G401.6 (cell line): ENCODE data around the gene SLX9.

Source experiments
- FAIRE-seq: peaks from 2 replicates; lab custom pipeline; 2012; peaks lifted over from hg19 to GRCh38; lab: Jason Lieb, UNC

The SLX9 gene

DNA sequence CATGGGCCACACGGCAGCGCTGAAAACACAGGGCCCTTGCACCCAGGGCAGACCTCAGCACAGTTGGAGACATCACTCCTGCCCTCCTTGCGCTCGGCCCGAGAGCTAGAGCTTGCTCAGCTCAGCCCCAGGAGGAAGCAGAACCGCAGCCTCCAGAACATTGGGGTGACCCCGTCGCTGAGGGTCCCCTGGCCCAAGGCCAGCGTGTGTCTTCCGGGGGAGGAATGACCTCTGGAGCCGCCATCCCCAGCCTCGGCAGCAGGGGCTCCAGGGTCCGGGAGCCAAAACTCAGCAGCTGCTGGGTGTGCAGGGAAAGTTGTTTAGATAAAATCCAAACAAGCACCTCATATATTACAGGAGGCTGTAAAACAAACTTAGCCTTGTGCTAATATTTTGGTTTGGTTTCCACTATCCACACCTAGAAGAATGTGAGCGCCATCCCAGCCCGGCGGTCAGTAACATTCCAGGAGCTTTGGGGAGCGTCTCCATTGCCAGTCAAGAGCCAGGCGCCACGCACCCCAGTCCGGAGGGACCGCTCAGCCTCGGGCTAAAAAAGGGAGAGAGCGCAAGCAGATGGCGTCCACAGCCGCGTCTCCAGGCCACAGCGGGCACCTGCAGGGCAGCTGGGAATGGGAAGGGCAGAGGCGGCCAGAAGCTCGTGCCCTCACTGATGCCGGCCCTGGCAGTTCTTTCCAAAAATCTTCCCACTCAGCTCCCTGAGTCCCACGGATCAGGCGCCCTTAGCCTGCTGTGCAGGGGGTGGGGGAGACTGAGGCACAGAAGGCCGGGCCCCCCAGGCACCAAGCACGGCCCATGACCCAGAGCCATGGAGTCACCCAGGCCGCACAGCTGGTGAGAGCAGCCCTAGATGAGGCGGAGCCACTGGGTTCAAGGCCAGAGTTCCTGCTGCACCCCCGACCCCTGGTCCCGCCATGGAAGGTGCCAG, 52.0 kb downstream of the SLX9 start:
- no peak for FAIRE-seq

DNA sequence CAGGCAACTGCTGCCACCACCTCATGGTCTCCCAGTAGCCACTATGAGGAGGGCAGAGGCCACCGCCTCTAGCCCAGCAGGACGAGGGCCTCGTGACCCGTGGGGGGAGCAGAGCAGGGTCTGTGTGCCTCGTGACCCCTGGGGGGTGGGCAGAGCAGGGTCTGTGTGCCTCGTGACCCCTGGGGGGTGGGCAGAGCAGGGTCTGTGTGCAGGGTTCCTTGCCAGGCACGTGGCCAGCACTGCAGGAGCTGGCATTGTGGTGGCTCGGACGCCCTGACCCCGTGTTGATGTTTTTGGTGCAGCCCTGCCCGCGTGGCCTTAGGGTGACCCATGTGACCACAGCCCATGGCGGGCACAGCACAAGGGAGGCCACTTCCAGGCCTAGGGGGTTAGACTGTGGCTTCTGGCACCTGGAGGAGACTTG, 52.8 kb downstream of the SLX9 start:
- no peak for FAIRE-seq

DNA sequence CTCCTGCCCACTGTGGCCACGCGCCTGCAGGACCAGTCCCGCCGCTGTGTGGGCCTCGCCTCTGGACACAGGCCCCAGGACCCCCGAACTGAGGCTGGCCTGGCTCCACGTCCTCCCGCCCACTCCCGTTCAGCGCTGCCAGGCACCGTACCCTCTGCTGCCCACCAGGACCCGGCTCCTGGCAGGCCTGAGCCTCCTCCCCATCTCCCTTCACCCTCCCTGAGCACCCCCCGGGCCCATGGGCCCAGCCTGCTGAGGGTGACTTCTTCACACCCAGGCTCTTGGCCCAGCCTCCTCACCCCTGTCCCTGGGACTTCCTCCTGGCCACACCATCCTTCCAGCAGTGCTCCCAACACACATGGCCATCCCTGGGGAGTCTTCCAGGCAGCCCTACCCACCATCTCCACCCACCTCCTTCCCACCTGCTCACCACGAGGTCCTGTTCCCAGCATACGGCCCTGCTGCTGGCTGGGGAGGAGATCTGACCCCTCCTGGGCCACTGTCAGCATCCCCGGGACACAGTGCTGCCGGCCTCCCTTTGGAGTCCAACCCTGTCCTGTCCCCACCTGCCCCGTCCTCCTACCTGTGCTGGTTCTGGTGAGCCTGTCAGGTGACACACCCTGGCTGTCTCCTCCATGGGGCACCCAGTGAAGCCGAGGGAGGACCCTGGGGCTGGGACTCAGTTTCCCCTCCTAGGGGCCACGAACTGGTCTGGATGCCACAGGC, 53.7 kb downstream of the SLX9 start:
- no peak for FAIRE-seq

DNA sequence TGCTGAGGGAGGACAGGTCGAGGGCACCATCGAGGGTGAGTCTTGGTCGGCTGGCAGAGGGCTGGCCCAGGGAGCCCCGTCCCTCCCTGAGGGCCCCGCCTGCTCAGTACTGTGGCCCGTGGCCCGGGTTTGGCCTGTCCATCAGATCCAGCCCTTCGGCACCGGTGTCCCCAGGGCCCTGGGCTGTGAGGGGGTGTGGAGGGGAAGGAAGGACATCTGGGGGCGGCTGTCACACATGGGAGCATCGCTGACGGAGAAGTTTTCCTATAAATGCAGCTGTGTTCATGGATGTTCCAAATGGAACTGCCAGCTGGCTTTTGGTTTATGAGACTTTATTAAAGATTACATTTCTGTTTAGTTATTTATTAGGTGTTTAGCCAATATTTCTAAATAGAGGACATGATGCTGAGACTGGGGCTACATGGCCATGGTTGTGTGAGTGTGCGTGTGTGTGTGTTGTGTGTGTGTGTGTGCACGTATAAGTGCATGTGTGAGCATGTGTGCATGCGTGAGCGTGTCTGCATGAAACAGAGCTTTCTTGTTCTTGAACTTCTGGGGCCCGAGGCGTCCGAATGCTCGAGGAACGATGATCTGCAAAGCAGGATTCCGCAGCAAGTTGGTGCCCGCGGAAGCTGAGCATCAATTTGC, 54.3 kb downstream of the SLX9 start:
- FAIRE-seq = no peak

DNA sequence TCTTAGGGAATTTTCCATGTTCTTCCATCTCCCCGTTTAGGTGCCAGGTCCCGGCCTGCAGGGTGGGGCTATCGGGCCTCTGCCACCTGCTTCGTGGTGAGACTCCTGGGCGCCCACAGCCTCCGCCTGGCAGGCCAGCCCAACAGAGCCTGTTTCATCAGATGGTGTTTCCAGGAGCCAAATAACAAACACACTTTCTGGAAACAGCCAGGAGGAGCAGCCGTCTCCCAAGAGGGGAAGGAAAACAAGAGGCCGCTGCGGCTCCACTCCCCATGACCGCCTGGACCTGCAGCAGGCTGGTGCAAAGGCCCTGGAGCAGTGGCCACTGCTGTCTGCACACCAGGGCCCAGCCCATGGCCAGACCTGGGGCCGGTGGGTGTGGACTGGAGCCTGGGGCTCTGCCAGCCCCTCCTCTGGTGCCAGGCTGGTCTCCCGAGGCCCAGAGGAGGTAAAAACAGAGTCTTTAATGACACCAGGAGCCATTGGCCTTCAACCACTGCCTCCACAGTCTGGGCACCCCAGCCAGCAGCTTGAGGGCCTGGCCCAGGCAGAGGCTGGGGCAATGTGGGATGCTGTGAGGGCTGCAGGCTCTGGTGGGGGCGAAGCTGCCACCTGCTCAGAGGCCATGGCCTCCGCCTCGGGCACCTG, 55.0 kb downstream of the SLX9 start:
- no peak for FAIRE-seq

DNA sequence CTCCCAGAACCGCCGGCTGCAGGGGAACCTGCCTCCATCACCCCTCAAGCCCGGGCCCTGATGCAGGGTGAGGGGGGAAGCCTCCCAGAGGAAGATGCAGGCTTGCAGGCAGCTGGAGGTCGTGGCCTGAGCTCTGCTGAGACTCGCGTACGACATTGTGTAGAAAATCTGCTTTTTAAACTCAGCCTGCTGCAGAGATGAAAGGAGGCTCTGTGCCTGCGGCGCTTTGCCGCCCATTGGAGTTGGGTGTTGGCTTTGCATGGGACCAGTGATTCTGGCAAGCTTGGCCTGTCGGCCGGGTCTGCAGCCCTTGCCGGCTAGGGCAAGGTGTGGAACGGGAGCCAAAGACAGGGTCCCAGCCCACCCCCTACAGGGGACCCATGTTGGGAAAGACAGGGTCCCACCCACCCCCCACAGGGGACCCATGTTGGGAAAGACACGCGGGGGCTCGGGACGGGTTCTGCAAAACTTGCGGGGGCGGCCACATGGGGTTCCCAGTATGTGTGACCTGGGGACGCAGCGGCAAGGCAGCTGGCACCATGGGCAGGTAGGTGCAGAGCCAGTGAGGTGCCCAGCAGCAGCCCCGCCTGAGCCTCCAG, 55.6 kb downstream of the SLX9 start:
- no peak for FAIRE-seq

DNA sequence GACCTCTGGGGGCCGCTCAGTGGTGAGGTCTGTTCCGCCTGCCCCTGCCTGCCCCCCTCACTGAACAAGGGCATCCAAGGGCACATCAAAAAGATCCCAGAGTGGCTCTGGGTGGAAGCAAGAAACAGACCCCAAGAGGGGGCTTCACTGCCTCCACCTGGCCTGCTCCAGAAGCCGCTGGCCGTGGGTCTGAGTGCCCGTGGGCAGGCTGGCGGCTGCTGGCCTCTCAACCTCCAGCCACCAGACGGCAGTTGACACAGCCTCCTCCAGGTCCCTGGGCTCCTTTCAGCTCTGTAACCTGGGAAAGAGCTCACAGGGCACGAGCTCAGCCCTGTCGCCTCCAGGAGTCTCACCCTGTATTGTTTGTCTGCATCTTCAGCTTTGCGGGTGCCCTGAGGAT, 56.3 kb downstream of the SLX9 start:
- no peak for FAIRE-seq

DNA sequence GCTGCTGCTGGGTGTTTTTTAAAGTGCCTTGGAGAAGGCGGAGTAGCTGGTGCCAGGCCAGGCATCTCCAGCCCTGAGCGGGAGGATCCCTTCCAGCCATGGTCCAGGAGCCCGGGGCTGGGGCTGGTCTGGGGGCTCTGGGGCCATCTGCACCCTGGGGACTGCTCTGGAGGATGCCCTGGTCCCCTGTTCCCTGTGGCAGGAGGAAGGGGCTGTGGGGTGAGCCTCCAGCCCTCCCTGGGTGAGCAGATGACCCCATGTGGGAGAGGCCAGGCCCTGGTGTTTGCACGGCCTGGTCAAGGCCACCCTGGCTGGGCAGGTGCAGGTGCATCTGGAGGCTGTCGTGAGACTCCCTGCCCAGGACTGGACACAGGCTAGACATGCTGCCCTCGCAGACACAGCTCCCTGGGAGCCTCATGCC, 56.7 kb downstream of the SLX9 start:
- FAIRE-seq = no peak

DNA sequence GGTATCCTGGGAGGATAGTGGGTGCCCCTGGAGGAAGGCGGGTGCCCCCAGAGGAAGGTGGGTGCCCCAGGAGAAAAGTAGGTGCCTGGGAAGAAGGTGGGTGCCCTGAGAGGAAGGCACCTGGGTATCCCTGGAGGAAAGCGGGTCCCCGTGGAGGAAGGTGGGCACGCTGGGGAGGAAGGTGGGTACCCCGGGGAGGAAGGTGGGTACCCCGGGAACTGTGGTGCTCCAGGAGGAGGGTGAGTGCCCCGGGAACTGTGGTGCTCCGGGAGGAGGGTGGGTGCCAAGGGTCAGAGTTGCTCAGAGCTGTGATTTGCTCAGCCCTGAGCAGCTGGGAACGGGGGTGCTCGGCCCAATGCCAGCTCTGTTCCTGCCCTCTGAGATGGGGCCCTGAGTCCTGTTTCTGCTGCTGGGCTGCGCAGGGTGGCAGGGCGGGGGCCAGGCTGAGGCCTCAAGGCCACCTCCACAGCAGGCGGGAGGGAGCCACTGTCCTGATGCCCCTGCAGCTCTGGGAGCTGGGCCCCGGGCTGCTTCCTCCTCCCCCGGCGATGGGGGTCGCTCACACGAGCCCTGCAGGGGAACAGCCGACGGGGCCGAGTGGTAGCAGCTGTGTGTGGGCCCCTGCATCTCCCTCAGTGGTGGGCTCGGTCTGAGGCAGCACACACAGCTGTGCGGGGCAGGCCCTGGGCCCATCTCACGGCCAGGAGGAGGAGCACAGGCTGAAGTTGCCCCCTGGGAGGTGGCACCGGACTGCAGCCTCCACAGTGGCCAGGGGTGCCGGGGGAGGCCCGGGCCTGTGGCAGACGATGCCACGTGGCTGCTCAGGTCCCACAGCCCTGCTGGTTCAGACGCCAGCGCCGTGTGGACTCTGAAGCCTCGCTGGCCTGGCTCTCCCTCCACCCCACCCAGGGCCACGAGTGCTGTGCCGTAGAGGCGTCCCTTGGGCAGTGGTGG, 57.4 kb downstream of the SLX9 start:
- FAIRE-seq = no peak

DNA sequence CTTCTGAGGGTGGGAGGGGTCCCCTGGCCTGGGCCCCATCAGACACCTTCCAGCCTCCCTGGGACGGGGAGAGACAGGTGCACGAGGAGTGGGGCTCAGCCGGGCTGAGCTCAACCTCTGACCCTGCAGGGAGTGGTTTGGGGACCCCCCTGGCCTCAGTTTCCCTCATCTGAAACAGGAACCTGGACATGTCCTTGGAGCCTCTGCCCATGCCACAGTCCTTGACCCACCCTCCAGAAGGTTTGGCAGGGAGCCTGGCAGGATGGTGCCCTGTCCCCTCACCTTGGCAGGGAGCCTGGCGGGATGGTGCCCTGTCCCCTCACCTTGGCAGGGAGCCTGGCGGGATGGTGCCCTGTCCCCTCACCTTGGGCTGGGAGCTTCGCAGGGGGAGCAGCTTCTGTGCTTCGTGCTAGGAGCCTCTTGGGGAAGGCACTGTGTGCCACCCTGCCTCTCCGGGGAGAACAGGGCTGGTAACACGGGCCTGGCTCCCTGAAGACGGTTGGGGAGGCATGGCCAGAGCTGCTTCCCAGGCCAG, 58.3 kb downstream of the SLX9 start:
- FAIRE-seq = no peak

DNA sequence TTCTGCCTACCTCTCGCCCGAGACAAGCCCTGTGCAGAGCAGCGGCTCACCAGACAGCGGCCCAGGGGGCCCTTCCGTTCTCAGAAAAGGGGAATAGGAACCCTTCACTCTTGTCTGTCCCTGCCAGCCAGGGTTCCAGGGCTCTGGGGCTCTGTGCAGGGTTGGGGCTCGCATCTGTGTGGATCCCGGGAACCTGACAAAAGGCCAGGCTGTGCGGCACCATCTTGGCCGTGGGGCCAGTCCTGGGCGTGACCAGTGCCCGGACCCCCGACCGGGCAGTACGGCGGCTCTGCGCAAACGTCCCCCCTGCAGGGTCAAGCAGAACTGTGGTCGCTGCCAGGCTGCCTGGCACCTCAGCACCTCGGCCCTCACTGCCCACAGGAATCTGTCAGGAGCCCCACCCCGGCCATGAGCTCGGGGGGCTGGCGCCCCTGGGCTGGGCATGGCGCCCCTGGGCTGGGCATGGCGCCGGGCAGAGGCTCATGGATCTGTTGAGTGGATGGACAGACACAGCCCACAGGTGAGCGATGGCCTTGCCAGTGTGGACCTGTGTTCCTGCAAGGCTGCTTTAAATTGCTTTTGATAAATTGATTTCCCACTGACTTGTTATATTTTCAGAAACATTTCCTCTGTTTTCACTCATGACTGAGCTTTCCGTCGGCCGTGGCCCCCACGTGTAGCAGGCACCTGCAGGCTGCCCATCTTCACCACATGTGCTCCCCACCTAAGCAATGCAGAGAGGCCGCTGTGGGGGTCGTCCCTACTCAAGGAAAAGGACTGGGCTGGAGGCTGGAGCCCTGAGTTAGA, 59.0 kb downstream of the SLX9 start:
- no peak for FAIRE-seq

DNA sequence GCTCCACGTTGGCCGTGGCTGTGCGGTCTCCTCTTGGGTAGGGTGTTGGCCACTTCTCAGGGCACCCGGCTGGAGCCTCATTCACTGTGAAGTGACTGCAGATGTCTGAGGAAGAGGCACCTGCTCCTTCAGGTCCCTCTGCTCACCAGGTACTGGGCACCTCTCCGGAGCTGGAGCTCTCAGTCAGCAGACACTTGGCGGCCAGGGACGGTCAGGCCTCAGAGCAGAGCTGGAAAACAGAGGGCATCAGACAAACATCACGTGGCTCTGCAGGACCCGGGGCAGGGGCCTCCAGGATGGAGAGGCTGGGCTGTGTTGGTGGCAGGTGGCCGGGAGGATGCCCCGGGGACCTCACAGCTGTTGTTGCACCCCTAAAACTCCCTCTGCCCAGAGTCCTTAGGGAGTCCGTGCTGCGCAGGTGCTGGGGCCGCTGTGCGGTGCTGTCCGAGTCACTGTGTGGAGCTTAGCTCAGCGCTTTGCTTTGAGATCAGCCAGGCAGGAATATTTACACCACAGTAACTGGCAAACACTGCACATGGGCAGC, 59.7 kb downstream of the SLX9 start:
- FAIRE-seq = no peak

DNA sequence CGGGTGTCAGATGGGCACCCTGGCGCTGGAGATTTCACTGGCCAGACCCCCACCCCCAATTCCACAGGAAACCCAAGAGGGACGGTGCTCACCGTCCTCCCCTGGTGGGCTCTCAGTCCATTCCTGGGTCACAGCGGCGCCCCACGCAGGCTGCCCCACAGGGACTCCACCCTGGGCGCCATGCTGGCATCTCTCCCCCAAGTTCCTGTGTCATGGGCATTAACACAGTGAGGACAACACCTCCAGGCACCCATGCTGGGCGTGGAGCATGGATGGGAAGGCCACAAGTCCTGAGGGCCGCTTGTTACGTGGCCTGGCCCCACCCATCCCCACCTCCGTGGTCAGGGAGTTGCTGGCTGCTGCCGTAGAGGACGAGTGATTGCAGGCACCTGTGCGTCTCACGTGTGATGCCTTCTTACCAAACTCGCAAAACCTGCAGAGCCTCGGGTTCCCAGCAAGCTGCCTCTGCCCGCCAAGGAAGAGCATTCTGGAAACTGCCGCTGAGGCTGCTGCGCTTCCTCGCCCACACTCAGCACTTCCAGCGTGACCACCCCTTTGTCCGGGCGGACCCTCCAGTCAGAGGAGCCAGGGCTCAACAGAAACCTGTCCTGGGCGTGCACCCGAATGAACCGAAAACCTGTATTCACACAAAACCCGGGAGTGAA, 60.3 kb downstream of the SLX9 start:
- no peak for FAIRE-seq

DNA sequence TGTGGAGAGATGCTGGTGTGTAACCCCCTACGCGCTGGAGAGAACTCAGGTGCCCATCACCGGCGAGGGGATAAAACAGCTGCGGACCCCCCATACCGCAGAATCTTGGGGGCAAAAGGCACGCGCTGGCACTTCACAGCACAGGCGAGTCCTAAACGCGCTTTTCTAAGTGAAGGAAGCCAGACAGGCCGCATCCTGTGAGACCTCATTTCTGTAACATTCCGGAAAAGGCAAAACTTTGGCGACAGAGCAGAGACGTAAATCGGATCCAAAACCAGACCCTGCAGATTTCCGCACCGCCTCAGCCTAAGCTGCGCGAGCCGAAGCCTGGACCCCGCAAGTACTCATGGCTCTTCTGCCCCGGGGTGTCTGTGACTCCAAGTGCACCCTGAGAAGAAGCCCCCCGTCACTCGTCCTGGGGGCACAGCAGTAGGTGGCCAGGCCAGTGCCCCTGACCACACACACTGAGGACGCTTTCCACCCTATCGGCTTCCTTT, 60.9 kb downstream of the SLX9 start:
- no peak for FAIRE-seq

DNA sequence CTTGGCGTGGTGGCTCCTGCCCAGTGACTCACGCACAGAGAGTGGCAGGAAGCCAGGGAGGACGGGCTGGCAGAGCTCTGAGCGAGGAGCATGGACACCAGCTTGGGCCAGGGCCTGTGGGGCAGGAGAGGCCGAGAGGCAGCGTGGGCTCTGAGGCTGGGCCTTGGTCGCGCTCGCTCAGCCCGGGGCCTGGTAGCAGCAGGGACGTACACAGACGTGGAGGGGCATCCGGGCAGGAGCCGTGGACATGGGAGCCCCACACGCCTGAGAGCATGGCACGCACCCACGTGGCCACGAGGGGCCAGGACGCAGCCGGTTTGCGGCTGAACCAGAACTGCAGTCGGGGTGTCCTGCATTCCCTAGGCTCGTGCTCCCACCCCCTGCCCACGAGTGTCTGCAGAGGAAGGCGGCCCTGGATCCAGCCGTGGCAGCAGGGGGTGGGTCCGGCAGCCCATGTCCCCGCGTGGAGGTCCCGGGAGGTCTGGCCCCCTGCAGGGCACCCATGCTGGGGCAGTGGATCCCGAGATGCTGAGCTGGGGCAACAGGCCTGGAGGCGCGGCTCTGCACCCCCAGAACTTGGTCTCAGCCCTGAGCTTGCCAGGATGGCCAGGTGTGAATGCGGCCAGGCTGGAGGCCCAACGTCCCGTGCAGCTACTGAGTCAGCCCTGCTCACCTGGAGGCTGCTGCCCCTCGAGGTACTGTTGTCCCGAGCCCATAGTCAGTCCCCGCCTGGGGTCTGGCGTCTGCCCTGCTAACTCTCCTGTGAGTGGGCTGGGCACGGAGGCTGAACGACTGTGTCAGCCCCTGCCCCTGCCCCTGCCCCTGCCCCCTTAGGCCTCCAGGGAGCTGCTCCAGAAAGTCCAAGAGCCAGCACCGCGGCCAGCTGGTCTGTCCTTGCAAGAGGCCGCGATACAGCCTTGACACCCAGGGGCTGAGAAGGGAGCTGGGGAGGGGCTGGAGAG, 61.6 kb downstream of the SLX9 start:
- no peak for FAIRE-seq

DNA sequence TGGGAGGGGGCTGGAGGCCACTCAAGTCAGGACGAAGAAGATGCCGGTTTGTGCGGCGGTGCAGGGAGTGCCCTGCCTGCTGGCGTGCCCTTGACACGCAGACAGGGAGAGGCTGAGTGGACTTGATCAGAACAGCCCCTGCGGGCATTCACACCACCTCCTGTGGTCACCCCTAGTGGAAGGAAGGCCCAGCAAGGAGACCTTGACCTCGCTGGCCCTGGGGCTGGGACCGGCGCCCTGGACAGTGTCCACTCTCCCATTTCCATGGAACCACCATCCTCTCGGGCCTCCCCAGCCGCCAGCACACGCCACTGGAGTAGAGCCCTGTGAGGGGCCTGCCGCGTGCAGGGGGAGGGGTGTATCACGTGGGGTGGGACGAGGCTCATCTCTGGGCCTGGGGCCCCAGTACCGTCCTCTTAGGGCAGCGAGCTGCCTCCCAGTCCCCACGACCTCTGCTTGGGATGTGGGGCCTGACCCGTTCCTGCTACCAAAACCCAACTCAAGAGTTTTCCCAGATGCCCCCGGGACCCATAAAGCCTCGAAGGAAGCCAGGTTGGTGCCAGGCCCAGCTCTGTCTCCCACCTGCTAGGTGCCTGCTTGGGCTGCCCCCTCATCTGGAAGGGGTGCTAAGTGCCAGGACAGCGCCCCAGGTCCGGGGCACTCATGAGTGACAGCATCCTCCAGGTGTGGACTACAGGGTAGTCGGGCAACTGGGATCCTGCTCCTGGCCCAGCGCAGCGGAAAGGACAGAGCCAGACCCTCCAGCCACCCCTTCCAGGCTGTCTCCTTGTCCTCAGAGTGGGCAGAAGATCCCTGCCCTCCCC, 62.8 kb downstream of the SLX9 start:
- no peak for FAIRE-seq
